Left colon (tissue), 2 donors: ENCODE measurements around the gene GRIK5. TPM values are rescaled to one million over a fixed set of nuclear protein-coding genes. Genes with fewer than 3 reads are reported as not detected.
A peak's percentile ranks its signal among the peaks of the same experiment; 100 is the strongest.
"Not testable (repeated sequence)": the region's sequence is repeated elsewhere in the genome, so short reads cannot be mapped to it uniquely, and the experiment has no call there.

Experiments used
- ATAC-seq: fragments of 200-7000 bp; cut with Tn5 transposase; one replicate; pipeline ENCODE4 v1.9.1; 2020; ENCODE audit warnings: mild to moderate bottlenecking, moderate library complexity
- DNase-seq, 2 donors: peaks; one replicate each; pipeline ENCODE4 v3.0.0-alpha.2; 2020
- intact Hi-C, 2 donors: fragments of 100-400 bp; cut with DNase I in 1 of 2; cut with micrococcal nuclease in 1 of 2; formaldehyde crosslinking; loops; one replicate each; pipeline versions ENCODE4 v1.11.2 to v1.14.0; 2022; cut with DNase I, micrococcal nuclease
- total RNA-seq, 2 donors: library from RNA; stranded (reverse); fragmentation: NEBNext Ultra II Directional; extraction: Animal tissue kit (Norgen Biotek cat#: 25700); gene quantifications; one replicate each; pipeline ENCODE4 v1.2.1, GENCODE V29; 2021
- donor health status: DM: no; HTN: no; CAD: no.
- donor health status: DM: yes; HTN: yes; CAD: no.

Gene GRIK5
- total RNA-seq, 2 donors from 2014 or later, result 1.0 to 2.6 TPM

DNA sequence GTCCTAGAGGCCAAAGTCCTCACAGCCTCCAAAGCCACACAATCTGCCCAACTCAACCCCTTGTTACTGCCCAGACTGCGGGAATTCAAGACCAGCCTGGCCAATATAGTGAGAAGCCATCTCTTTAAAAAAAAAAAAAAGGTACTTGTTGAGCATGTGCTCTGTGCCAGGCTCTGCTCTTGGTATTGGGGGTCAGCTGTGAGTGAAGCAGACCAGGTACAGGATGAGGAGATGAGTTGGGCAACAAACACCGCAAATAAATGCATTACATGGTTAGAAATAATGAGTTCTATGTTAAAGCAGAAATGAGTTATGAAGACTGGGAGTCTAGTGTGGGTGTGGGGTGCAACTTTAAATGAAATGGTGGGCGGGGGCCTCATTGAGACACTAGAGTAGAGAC, 9.9 kb downstream of the GRIK5 start:
- ATAC-seq, result no peak
- DNase-seq, result no peak
- intact Hi-C loops, result no loop called here

- no peak for DNase-seq
- intact Hi-C loops, result no loop called here
- ATAC-seq, result no peak
Measured at GRCh38 chr19:42059196-42059595, 10.8 kb downstream of the GRIK5 start.

GRCh38 chr19:42057846-42058245, 12.2 kb downstream of the GRIK5 start:
- DNase-seq (no peak), ATAC-seq (no peak)
- intact Hi-C loops, result no loop called here

DNA sequence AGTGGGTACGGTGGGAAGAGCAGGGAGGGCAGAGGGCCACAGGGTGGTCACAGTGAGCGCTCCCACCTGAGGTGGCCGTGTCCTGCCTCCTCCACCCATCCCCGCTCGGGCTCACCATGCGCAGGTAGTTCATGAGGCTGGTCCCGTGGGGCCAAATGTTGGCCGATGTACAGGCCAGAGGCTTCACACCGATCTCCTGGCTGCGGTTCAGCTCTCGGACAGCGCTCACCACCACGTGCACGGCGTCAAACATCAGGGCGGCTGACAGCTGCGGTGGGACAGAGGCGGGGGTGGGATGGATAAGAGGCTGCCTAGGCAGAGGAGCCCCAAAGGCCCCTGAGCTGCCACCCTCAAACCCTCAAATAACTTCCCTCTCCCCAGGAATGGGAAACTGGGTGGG, 15.8 kb downstream of the GRIK5 start:
- DNase-seq (no peak), ATAC-seq (no peak)
- intact Hi-C loops, result no loop called here

GRCh38 chr19:42053037-42053935, 16.7 kb downstream of the GRIK5 start:
- no peak for ATAC-seq

DNA sequence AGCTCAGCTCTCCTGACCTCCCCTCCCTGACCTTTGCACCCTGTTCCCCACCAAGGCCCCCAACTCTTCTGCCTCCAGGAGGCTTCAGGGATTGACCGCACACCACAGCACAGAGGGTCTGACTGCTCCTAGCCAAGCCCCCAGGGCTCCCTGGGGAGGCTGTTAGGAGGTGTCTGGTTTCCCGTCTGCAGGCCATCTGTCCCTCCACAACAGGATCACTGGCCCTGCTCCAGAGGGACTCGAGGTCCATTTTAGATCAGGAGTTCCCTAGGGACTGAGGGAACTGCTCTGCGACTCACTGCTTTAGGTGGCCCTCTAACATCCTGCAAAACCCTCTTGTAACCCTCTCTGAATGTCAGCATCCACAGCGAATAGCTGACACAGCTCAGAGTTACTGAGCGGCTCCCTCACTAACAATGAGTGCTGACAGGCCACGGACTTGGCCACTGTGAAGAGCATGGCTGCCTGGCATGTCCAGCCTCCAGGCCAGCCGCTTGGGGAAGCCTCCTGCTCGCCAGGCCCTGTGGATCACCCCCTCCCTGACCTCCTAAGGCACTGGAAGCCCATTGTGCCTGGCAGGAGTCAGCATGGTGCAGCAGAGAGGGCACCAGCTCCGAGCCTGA, 17.7 kb downstream of the GRIK5 start:
- intact Hi-C loops, result no loop called here
- ATAC-seq (no peak), DNase-seq (no peak)

More at GRCh38 chr19:42053037-42053935, 16.7 kb downstream of the GRIK5 start:
- DNase-seq, result no peak
- intact Hi-C loops, result no loop called here

- ATAC-seq (peak; percentile 22), DNase-seq (no peak)
- intact Hi-C loops, result no loop called here
Measured at GRCh38 chr19:42051166-42052115, 18.6 kb downstream of the GRIK5 start.

DNA sequence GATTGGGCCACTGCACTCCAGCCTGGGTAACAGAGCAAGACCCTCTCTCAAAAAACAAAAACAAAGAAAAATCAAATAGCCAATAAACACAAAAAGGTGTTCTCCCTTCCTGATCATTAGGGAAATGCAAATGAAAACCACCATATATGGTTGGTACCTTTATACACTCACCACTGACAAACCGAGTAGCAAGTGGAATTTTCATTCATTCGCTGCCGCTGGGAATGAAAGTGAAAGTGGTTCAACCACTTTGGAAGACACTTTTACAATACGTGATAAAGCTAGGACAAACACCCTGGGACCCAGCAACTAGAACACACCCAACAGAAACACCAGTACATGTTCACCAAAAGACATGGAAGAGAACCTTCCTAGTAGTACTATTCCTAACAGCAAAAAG, 21.0 kb downstream of the GRIK5 start:
- DNase-seq (peak; percentile 18 to 37), ATAC-seq (peak; percentile 94)
- intact Hi-C loops, result no loop called here

DNA sequence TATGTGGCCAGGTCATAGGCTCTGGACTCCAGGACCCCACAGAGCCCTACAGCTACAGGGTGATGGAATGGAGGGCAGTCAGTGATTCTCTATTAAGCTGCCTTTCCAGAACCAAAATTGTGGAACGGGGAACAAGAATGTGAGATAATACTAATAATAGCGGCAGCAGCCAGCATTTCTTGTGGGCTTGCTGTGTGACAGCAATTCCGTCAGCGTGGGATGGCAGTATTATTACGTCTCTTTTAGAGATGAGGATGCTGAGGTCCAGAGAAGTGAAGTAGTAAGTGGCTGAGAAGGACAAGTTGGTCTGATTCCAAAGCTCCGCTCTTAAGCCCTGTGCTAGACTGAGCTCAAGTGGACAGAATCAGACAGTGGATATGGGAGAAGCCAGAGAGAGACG, 24.4 kb downstream of the GRIK5 start:
- intact Hi-C loops, result no loop called here
- no peak for DNase-seq
- no peak for ATAC-seq

DNA sequence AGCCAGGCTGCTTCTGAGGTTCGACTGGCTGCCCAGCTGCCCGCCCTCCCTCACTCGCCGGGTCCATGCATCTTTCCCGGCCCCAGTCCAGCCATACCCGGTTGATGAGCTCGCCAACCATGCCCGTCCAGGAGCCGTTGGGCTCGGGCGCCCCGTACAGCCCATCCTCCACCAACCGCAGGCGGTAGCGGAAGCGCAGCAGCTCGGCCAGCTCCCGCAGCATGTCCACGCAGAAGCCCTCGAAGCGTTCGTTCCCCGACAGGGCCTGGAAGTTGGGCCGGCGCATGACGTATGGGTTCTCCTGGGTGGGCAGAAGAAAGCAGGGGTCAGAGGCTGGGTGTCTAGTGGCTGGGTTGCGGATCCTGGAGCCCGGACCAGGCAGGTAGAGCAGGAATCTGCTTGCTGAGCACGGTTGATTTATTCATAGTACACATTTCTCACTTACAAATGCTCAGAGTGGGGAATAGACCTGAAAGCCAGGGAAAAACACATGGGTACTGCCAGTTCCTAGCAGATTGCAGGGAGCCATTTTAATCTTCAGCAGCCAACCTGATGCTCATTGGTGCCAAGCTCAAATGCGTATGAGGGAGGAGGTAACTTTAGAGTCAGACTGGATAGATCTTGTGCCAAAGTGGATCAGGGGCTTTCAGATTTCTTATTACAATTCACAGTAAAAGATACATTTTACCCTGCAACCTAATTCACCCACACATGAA, 27.4 kb downstream of the GRIK5 start:
- DNase-seq (no peak), ATAC-seq (no peak)
- intact Hi-C loops, result no loop called here

GRCh38 chr19:42040491-42040890, 29.5 kb downstream of the GRIK5 start:
- DNase-seq, intact Hi-C loops, ATAC-seq: not testable (repeated sequence)

DNA sequence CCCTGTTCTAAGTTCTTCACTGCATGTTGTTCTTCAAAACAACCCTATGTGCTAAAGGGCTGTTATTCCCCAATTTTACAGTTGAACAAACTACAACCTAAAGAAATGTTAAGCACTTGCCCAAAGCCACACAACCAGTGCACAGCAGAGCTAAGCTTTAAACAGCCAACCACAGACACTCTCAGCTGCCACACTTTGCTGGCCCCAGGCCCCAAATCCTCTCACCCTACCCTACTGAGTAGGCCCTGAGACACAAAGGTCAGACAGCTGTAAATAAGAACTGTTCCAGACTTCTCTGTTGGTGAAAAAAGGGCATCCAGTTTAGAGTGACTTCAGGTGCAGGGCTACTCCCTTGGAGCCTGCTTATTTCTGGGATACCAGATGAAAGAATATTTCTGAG, 30.0 kb downstream of the GRIK5 start:
- intact Hi-C loops, result no loop called here
- no peak for ATAC-seq

GRCh38 chr19:42038666-42039065, 31.3 kb downstream of the GRIK5 start:
- no peak for DNase-seq
- ATAC-seq, result no peak
- intact Hi-C loops, result no loop called here

More for the DNA sequence above, 30.0 kb downstream of the GRIK5 start:
- DNase-seq, result no peak

DNA sequence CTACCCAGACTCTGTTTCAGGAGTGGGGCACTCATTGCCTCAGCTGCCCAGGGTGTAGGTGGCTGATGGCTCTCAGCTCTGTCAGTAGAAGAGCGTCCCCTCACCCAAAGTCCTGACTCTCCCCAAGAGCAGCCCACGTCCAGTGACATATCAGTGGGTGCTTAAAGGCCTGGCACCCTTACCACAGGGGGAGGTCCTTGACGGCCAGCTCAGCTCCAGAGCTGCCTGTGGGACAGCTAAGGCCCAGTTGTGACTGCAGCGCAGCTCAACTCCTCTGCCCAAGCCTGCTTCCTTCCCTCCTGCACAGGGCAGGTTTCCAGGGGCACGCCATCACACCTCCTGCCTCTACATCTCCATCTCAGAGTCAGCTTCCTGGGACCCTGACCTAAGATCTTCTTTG, 32.4 kb downstream of the GRIK5 start:
- no peak for DNase-seq
- intact Hi-C loops, result no loop called here

GRCh38 chr19:42034640-42035391, 35.2 kb downstream of the GRIK5 start:
- ATAC-seq, result peak; percentile 70
- intact Hi-C loops, result not testable (repeated sequence)
- peak; percentile 38 to 51 for DNase-seq

More for the DNA sequence above, 32.4 kb downstream of the GRIK5 start:
- ATAC-seq, result no peak

DNA sequence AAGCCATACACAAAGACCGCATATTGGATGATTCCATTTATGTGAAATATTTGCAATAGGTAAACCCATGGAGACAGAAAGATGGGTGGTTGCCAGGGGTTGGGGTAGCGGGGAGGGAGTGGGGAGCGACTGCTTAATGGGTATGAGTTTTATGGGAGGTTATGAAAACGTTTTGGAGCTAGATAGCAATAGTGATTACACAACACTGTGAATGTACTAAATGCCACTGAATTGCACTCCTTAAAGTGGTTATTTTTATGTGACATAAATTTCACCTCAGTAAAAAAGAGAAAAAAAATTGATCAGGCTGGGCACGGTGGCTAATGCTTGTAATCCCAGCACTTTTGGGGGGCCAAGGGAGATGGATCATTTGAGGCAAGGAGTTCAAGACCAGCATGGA, 36.6 kb downstream of the GRIK5 start:
- intact Hi-C loops, result no loop called here
- no peak for ATAC-seq
- no peak for DNase-seq

- no peak for DNase-seq
- no peak for ATAC-seq
- intact Hi-C loops, result no loop called here
Measured at GRCh38 chr19:42032431-42032830, 37.6 kb downstream of the GRIK5 start.
